ENCODE measurements around the gene ZNF778.

Gene ZNF778

GRCh38 chr16:89248196-89248982, 30.9 kb downstream of the ZNF778 start:
- Histone ChIP-seq H3K9me3 (ENCODE audit: insufficient read depth, low read length) (no peaks in the 10 kb centered on the region), H3K79me2 (ENCODE audit: insufficient read depth, low read length) (no peaks in the 10 kb centered on the region), H3K9me2 (replicated peaks; ENCODE audit: insufficient read depth, low read length) (no peaks in the 10 kb centered on the region), H3K36me3 (ENCODE audit: low read length) (no peaks in the 10 kb centered on the region), H3F3A (ENCODE audit: insufficient read depth) (no peaks in the 10 kb centered on the region), H3K4me3 (ENCODE audit: insufficient read depth, low read length, poor library complexity, severe bottlenecking) (no peak overlapping the region), H3K4me2 (ENCODE audit: low read depth, low read length, poor library complexity, severe bottlenecking) (no peak overlapping the region), H3K27ac (ENCODE audit: low read depth, low read length) (no peak overlapping the region), H2AFZ (ENCODE audit: low read depth, low read length, severe bottlenecking) (no peak overlapping the region), H3K27me3 (ENCODE audit: low read length) (no peaks in the 10 kb centered on the region), H4K20me1 (ENCODE audit: low read depth, low read length) (no peaks in the 10 kb centered on the region), H3K9ac (ENCODE audit: low read length) (no peak overlapping the region)
- TF ChIP-seq CTCF (IDR thresholded peaks at IDR 0.05; ENCODE audit: insufficient read depth, low read length, poor library complexity, severe bottlenecking) (no peak), EZH2phosphoT487 (conservative IDR thresholded peaks at IDR 0.05; ENCODE audit: low read length) (no peak)

- H4K20me1 ChIP-seq (ENCODE audit: low read depth, low read length), result no peaks in the 10 kb centered on the region
- TF ChIP-seq CTCF (IDR thresholded peaks at IDR 0.05; ENCODE audit: insufficient read depth, low read length, poor library complexity, severe bottlenecking) (no peak), EZH2phosphoT487 (conservative IDR thresholded peaks at IDR 0.05; ENCODE audit: low read length) (no peak)
- H3K79me2 ChIP-seq (ENCODE audit: insufficient read depth, low read length), result no peaks in the 10 kb centered on the region
- no peaks in the 10 kb centered on the region for H3F3A ChIP-seq (ENCODE audit: insufficient read depth)
- H3K36me3 ChIP-seq (ENCODE audit: low read length), result no peaks in the 10 kb centered on the region
- no peaks in the 10 kb centered on the region for H3K9me2 ChIP-seq (replicated peaks; ENCODE audit: insufficient read depth, low read length)
- no peak overlapping the region for H3K9ac ChIP-seq (ENCODE audit: low read length)
- H3K4me2 ChIP-seq (ENCODE audit: low read depth, low read length, poor library complexity, severe bottlenecking), result no peak overlapping the region
- no peaks in the 10 kb centered on the region for H3K9me3 ChIP-seq (ENCODE audit: insufficient read depth, low read length)
- no peak overlapping the region for H3K27ac ChIP-seq (ENCODE audit: low read depth, low read length)
- H3K27me3 ChIP-seq (ENCODE audit: low read length), result no peaks in the 10 kb centered on the region
- no peak overlapping the region for H2AFZ ChIP-seq (ENCODE audit: low read depth, low read length, severe bottlenecking)
- H3K4me3 ChIP-seq (ENCODE audit: insufficient read depth, low read length, poor library complexity, severe bottlenecking), result no peak overlapping the region
Observed at GRCh38 chr16:89253548-89254287, 36.2 kb downstream of the ZNF778 start.

DNA sequence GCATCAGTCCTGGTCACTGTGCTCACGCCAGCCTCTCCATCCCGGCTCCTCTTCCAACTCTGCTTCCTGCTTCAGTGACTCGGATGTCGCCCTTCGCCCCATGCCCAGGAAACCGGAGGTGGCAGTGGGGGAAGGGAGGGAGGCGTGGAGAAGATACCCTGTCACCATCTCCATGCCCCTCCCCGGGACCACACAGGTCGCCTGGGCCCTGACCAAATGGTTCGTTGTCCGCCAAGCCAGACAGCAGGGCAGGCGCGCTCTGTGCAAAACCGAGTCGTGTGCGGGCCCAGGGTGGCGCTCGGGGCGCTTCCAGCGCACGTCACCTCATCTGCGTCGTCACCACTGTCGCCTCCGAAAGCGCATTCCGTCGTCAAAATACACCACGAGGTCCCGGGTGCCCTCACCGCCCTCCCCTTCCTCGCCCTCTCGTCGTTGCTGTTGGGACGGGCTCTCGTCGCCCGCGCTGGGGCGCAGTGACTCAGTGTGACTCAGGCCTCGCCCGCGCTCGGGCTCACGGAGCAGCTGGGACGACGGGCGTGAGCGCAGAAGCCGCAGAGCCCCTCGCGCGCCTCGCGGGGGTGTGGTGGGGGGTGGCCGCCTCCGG, 39.2 kb downstream of the ZNF778 start:
- H2AFZ ChIP-seq (ENCODE audit: low read depth, low read length, severe bottlenecking), result no peak overlapping the region
- no peak overlapping the region for H3K27ac ChIP-seq (ENCODE audit: low read depth, low read length)
- no peak overlapping the region for H3K4me3 ChIP-seq (ENCODE audit: insufficient read depth, low read length, poor library complexity, severe bottlenecking)
- H3F3A ChIP-seq (ENCODE audit: insufficient read depth), result 0 out of 2 replicates have a peak, but pooled peaks cover 3% of the 10 kb centered on the region
- no peaks in the 10 kb centered on the region for H3K9me3 ChIP-seq (ENCODE audit: insufficient read depth, low read length)
- H3K79me2 ChIP-seq (ENCODE audit: insufficient read depth, low read length), result no peaks in the 10 kb centered on the region
- H3K9ac ChIP-seq (ENCODE audit: low read length), result no peak overlapping the region
- no peaks in the 10 kb centered on the region for H4K20me1 ChIP-seq (ENCODE audit: low read depth, low read length)
- no peak overlapping the region for H3K4me2 ChIP-seq (ENCODE audit: low read depth, low read length, poor library complexity, severe bottlenecking)
- TF ChIP-seq EZH2phosphoT487 (conservative IDR thresholded peaks at IDR 0.05; ENCODE audit: low read length), result no peak
- no peak for TF ChIP-seq CTCF (IDR thresholded peaks at IDR 0.05; ENCODE audit: insufficient read depth, low read length, poor library complexity, severe bottlenecking)
- H3K27me3 ChIP-seq (ENCODE audit: low read length), result no peaks in the 10 kb centered on the region
- H3K9me2 ChIP-seq (replicated peaks; ENCODE audit: insufficient read depth, low read length), result no peaks in the 10 kb centered on the region
- no peaks in the 10 kb centered on the region for H3K36me3 ChIP-seq (ENCODE audit: low read length)
